Kasumi-1 (cell line): Measurements from ENCODE around the gene PPCDC.

Experiments
- DNase-seq, 2 experiments: peaks; one replicate each; lab custom pipeline; 2025; lab: John Stamatoyannopoulos, UW

The PPCDC gene

DNA sequence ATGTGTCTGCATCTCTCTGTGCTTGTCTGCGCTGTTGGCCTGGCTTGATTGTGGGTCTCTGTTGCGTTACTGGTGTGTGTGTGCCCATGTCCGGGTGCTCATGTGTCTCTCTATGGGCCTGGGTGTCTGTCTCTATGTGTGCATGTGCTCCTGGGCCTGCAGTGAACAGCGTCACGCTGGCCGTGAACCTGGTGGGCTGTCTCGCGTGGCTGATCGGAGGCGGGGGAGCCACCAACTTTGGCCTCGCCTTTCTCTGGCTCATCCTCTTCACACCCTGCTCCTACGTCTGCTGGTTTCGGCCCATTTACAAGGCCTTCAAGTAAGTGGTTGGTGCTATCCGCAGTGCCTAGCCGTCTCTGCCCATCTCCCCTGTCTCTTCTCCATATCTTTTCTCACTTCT, 7.0 kb upstream of the PPCDC start:
- DNase-seq: no peak

GRCh38 chr15:75019916-75020315, 3.5 kb upstream of the PPCDC start:
- no peak for DNase-seq

GRCh38 chr15:75021341-75021740, 2.0 kb upstream of the PPCDC start:
- DNase-seq: no peak

- DNase-seq: no peak
Measured at GRCh38 chr15:75022783-75023180, 608 bp upstream of the PPCDC start.

DNA sequence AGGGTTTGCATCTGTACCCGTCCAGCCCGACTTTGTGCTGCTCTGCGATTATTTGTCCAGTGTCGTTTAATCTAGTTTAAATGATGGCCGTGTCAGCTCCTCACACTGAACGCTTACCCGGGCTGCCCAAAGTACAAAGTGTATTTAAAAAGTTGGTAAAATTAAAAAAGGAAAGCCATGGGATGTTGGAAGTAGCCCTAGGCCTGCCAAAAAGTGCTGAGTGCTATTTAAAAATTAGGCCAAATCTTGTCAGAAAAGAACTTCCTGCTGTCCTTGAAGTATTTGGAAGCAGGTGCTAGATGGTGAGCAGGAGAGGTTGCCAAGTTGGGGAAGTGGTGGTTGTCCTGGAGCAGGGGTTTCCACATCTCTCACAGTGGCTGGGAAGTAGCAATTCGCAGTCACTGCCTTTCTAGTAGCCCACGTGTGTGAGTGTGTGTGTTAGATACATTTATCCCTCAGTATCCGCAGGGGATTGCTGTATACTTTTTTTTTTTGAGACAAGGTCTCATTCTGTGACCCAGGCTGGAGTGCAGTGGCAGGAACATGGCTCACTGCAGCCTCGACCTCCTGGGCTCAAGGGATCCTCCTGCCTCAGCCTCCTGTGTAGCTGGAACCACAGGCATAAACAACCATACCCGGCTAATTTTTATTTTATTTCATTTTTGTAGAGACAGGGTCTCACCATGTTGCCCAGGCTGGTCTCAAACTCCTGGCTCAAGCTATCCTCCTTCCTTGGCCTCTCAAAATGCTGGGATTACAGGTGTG, 664 bp downstream of the PPCDC start:
- DNase-seq: peak; percentile 77 to 83

- peak; percentile 70 to 78 for DNase-seq
Measured at GRCh38 chr15:75025107-75025506, 1.7 kb downstream of the PPCDC start.

GRCh38 chr15:75025548-75026260, 2.3 kb downstream of the PPCDC start:
- no peak for DNase-seq

DNA sequence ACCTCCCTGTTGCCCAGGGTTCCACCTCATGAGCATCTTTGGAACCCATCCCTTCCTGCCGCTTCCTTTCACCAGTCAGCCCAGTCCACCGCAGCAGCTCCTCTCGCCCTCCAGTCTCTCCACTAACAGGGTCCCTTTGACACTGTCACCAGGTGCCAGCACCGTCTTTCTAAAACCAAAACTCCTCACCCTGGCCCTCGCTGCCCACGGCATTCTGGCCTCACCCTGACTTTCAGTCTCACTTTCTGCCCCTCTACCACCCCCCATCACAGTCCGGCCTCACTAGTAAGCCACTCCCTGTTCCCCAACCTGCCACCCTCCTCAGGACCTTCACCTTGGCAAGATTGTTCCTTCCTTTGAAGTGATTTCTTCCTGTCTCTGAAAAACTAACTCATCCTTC, 4.2 kb downstream of the PPCDC start:
- DNase-seq: no peak

- DNase-seq: no peak
Measured at GRCh38 chr15:75028991-75029377, 5.6 kb downstream of the PPCDC start.

DNA sequence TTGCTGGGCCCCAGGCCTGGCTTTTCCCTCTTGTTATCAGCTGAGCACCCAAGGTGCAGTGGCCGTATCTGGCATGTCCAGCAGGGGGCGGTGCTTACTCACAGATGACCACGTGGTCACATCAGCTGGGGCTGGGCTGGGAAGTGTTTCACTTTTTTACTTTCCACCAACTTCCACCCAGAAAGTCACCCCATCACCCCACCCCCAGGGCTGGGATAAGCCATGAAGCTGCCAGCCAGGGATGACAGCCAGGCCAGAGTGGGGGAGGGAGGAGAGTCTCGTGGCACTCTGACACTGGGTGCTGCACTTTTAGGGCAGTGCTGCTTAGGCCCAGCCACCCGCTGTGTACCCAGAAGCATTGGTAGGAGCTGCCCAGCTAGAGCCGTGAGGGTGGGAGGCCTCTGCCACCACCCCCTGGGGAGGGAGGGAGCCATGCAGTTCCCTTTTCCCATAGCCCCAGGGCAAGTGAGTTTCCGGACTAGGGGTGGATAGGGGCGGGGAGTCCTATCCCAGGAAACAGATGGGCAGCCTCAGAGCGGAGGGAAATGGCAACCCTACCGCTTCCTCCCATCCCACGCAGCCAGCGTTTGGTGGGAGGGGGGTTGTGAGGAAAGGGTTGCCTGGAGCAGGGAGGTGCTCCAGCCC, 6.1 kb downstream of the PPCDC start:
- DNase-seq: peak; percentile 99

DNA sequence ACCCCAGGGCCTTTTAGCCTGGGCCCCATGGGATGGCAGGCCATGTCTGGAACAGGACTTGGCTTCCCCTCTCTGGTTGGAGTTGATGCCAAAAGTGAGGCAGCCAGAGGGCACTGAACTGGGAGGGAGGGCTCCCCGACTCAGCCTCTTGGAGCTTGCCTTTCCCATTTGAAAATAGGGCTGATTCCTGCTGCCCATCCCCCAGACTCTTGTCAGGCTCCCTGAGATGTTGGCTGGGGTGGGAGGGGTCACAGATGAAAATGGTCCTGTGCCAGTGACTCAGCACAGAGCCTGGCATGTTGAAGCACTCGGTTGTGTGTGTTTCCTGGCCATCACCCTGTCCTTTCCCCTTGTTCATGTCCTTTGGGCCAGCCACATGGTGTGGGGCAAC, 6.6 kb downstream of the PPCDC start:
- peak in 1 of 2 experiments; percentile 91 for DNase-seq

DNA sequence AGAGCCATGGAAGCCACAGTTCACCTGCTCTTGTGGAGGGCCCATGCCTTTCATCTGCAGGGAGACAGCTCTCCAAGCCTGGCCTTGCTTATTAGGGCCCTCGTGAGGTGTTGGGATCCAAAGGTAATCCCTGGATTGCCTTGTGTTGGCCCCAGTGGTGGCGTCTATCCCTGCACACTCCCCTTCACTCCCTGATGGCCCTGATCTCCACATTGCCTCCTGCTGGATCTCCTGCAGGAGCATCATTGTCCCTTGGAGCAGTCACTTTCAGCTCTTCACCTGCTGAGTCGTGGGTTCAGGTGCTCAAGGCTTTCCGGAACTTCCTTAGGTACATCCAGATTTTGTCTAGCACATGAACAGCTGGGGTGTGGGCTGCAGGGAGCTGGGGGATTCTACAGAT, 7.0 kb downstream of the PPCDC start:
- no peak for DNase-seq

DNA sequence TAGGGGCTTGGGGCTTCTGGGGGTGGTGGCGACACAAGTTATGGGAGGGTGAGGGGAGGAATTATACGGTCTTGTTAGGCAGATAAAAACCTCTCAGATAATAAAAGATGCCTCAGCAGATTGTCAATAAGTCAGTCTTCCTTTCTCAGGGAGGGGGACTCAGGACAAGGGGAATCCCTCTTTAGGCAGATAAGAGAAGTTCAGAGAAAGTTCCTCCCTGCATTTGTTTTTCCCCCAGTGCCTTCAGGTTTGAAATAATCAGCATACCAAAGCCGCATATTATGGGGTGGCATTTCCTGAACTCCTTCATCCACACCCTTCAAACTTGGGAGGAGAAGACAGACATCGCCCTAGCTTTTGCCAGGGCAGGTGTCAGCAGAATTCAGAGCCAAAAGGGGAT, 8.5 kb downstream of the PPCDC start:
- peak; percentile 26 to 43 for DNase-seq

- no peak for DNase-seq
Measured at GRCh38 chr15:75032395-75032794, 9.0 kb downstream of the PPCDC start.

GRCh38 chr15:75033809-75034208, 10.4 kb downstream of the PPCDC start:
- DNase-seq: peak; percentile 8 to 12

- DNase-seq: peak; percentile 78 to 84
Measured at GRCh38 chr15:75034615-75035014, 11.2 kb downstream of the PPCDC start.

GRCh38 chr15:75036212-75036616, 12.8 kb downstream of the PPCDC start:
- DNase-seq: no peak

DNA sequence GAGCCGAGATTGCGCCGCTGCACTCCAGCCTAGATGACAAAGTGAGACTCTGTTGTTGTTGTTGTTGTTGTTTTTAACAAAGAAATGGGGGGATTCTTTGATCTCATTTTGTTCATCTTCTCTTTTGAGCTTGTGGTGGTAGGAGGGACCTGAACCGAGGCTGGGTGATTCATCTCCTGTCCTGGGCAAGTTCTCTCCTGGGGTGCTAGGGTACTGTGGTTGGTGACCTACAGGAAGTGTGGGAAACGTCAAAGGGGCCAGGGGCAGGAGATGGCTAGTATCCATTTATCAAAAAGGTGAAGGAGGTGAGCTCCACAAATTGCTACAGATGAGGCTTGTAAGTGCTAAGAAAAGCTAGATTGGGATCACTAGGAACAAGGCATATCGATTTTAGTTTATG, 14.3 kb downstream of the PPCDC start:
- no peak for DNase-seq

GRCh38 chr15:75038231-75038630, 14.8 kb downstream of the PPCDC start:
- peak in 1 of 2 experiments; percentile 7 for DNase-seq

GRCh38 chr15:75042730-75043508, 19.5 kb downstream of the PPCDC start:
- DNase-seq: peak; percentile 96 to 97

DNA sequence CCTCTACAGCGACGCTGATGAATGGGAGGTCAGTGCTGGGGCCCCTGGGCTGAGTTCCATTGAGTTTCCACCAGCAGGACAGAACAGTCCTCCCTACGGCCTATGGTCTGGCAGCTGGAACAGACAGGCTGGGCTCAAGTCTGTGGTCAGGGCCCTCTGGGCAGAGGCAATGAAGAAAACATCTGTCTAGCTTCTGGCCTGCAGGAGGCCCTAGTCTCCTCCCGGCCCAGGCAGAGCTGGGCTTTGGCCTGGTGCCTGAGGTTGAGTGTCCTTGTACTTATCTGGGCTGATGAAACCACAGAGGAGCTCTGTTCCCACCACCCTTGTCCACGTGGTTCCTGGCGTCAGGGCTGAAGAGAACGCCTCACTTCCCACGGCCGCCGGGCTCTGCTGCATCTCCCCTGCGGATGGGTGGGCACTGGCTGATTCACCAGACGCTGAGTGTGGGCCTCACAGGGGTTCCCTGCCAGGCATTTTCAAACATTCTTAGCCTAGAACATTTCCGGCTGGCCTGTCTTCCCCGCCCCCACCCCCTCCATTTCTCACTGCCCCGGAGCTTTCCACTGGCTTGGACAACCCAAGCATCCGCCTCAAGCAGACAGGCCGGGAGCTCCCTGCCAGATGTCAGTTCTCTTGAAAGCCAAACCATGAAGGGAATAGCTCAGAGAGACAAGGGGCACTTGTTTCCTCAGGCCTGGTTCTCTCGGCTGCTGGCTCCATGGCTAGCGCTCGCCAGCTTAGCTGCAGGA, 20.3 kb downstream of the PPCDC start:
- peak; percentile 24 to 33 for DNase-seq
